HUDEP-2 (cell line): ENCODE data around the gene DYNC2LI1.

Experiments
- DNase-seq, 76 experiments: peaks; one replicate each; lab custom pipeline; 2025; ENCODE audit not compliant: unreplicated experiment in 76 of 76; lab: John Stamatoyannopoulos, UW

The DYNC2LI1 gene

DNA sequence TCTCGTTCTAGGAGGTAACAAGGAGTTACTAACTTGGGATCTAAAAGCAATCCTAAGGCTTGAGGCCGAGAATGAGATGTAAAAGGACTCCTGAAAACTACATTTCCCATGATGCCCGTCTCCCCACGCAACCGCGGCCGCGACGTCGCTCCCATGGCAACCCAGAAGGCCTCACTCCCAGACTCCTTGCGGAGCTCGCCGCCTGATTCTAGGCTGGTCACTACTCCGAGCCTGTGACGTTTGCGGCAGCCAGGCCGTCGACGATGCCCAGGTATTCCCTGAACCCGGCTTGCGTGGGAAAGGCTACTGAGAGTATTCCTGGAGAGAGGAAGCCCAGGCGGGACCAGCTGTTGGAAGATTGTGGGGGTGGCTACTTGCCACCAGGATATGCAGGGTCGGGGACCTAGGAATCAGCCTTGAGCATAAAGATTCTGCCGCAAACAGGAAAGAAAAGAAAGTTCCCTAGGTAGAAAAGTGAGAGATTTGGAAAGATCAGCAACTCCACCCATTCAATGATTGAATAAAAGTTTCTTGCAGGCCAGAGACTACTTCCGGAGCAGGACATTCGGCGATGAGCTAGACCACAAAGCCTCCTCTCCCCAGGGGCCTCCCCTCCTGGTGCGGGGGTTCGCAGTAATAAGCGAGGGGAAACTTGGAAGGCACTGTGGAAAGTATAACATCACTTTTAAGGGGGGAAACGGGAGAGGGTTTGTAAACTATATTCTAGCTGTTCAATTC, at the start of gene DYNC2LI1:
TSS of gene DYNC2LI1 (plus strand) at position 164 of the 738 bp plus-strand sequence. CDS start at position 264, 100 bp downstream.
- DNase-seq, result peak in 74 of 76 experiments; percentile 9 to 91 (median 76)

DNA sequence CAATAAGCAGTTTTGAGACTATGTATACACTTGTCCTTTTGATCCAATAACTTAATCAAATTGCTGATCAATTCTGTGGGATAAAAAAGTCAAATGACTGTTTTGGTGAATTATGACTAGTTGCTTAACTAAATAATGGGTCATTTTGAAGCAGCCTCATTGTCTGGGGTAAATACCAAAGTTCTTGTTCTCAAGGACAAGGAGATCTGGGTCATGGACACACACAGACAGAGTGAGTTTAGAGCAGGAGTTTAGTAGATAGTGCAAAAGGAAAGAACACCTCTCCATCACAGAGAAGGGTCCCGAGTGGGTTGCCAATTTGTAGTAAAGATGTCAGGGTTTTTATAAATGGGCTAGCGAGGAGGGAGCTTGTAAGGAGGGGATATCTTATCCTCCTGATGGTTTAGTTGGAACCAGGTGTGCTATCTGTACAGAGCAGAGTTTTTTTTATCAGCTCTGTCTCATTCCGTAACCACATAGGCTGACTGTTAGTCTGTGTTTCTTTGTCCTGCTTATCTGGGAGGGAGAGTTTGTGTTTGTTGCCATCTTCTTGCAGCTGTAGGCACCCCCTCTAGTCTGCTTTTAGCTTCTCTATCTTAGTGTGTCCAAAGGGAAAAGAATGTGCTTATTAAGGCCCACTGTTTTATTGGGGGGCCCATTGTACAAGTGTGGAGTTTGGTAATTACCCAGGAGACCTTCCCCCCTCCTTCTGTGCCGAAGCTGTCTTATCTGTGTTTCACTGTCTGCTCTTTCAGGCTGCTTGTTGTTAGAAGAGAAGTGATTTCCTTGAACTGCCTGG, 48.9 kb upstream of the DYNC2LI1 start:
- peak in 69 of 76 experiments; percentile 4 to 95 (median 61) for DNase-seq

DNA sequence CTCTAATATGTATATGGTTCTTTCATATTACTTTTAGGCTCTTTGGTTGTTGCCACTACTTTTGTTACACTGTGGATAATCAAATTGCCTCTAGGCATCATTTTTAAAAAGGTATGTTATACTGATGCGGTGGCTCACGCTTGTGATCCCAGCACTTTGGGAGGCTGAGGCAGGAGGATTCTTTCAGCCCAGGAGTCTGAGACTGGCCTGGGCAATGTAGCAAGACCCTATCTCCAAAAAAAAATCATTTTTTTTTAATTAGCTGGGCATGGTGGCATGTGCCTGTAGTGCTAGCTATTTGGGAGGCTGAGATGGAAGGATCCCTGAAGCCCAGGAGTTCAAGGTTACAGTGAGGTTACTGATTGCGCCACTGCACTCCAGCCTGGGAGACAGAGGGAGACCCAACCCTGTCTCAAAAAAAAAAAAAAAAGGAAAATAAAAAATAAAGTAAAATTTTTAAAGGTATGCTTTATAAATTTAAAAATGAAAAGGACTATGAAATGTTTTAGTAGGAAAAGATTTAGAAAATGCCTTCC, 48.1 kb upstream of the DYNC2LI1 start:
- DNase-seq, result peak in 1 of 76 experiments; percentile 10

DNA sequence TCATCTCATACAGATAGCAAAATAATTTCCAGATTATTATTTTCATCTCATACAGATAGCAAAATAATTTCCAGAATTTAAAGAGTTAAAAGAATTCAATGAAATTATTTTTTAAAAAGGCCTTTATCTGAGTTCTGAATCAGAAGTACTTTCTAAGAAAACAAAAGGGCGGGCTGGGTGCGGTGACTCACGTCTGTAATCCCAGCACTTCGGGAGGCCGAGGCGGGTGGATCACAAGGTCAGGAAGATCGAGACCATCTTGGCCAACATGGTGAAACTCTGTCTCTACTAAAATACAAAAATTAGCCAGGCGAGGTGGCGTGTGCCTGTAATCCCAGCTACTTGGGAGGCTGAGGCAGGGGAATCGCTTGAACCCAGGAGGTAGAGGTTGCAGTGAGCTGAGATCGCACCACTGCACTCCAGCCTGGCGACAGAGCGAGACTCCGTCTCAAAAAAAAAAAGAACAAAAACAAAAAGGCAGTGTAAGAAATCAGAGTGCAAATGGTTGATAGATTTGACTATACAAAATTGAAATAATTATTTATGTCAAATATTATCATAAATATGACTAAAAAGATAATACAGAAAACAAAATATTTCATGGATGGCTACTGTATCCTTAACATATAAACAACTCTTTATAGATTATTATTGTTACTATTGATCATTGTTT, 46.7 kb upstream of the DYNC2LI1 start:
- peak in 51 of 76 experiments; percentile 5 to 64 (median 31) for DNase-seq

DNA sequence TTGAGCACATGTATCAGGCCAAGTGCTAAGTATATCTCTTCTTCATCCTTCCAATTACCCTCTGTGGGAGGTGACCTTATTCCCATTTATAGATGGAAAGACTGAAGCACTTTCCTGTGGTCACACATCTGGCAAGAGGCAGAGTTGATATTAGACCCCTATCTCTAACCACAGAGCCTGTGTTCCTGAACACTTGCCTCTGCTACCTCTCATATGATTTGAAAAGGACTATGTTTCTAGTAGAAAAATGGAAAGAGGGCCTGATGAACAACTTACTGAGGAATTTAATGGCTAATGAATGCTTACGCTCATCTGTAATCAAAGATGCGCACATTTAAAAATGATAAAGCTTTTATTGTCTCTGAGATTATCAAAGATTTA, 46.2 kb upstream of the DYNC2LI1 start:
- peak in 19 of 76 experiments; percentile 1 to 68 (median 22) for DNase-seq

DNA sequence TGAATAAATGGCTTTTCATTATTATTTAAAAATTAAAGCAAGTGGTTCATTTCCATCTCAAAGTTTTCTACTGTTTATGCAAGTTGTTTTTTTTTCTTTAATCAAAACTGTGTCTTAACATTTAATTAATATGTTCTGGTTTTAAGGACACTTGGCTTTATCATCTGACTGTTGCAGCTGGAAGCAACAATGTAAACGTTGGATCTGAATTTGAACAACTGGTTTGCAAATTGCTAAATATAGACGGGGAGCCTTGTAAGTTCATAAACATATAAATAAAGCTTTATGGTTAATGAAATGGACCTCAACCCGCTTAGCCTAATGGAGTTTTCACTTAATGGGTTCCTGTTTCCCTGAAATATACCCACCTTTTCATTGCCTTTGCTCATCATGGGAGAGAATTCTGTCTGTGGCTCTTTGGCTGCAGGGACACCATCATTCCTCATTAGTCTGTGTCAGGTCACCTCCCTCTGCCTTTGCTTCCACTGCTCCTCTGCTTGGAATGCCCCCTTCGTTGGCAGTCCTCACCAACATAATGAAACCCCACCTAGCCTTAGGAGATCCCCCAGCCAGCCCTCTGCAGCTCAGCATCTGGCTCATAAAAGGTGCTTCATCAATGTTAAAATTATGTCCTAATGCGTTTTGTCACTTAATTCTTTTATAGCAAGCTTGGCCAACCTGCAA, 44.2 kb upstream of the DYNC2LI1 start:
- DNase-seq, result no peak

DNA sequence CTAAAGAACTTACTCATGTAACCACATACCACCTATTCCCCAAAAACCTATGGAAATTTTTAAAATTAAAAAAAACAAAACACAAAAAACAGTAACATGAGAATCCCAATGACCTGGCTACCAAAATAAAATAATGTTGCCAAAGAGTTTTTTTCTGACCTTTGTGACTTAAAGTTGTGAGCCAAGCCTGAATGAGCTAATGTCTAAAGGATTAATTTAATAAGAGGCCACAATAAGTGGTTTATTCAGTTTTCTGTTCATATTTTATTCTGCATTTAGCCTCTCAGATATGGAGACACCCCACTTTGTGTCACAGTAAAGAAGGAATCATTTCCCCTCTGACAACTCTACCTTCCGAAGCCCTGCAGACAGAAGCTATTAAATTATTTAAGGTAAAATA, 42.6 kb upstream of the DYNC2LI1 start:
- no peak for DNase-seq

DNA sequence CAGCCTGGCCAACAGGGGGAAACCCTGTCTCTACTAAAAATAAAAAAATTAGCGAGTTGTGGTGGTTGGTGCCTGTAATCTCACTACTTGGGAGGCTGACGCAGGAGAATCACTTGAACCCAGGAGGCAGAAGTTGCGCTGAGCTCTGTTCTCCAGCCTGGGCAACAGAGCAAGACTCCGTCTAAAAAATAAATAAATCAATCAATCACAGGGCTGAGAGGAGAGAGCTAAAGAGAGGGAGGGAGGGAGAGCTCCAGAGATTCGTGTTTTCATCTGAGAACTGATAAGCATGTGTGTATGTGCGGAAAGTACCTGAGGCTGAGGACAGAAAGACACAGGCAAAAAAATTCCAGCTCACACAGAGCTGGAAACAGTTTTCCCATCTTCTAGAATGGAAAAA, 37.2 kb upstream of the DYNC2LI1 start:
- DNase-seq, result no peak

DNA sequence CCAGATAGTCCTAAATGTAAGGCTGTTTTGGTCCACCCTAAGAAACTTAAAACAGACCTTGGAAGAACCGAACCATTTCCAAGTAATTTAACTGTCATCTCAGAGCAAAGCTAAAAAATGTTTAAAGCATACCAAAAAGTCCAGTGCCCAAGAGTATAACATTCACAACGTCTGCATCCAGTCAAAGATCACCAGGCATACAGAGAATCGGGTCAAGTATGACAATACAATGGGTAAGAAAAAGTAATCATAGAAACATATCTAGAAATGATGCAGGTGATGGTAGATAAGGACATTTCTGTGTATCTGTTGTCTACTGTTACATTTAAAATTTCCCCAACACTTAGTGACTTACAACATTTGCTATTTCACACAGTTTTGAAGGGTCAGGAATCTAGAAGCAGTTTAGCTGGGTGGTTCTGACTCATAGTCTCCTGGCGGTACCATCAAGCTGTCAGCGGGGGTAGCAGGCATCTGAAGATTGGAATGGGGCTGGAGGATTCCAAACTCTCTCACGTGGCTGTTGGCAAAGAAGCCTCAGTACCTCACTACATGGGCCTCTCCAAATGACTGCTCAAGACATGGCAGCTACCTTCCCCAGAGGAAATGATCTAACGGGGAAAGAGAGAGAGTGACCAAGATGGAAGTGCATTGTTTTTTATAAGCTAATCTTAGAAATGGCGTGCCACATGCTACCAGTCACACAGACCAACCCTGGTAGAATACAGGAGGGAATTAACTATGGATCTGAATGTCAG, 36.6 kb upstream of the DYNC2LI1 start:
- DNase-seq, result peak in 1 of 76 experiments; percentile 19

DNA sequence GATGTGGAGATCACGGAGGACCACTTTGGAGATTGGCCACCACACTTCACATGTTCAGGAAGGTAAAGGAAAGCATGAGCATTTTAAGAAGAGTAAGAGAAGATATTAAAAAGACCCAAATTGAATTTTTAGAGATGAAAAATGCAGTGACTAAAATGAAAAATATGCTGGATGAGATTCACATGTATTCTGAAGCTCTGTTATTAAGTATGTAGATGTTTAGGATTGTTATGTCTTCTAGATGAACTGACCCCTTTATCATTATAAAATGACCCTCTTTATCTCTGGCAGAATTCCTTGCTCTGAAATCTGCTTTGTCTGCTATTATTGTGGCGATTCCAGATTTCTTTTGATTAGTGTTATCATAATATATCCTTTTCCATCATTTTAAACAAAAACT, 36.0 kb upstream of the DYNC2LI1 start:
- no peak for DNase-seq

DNA sequence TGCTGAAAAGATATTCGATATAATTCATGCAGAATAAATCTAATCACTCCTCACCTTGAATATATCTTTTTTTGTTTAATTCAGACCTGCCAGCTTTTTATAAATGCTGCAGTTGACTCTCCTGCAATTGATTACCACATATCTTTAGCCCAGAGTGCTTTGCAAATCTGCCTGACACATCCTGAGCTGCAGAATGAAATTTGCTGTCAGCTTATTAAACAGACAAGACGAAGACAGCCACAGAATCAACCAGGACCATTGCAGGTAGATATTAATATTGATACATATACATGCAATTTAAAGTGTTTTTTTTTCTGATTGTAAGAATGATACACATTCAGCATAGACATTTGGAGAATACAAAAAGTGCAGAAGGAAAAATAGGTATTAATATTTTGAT, 35.6 kb upstream of the DYNC2LI1 start:
- no peak for DNase-seq

DNA sequence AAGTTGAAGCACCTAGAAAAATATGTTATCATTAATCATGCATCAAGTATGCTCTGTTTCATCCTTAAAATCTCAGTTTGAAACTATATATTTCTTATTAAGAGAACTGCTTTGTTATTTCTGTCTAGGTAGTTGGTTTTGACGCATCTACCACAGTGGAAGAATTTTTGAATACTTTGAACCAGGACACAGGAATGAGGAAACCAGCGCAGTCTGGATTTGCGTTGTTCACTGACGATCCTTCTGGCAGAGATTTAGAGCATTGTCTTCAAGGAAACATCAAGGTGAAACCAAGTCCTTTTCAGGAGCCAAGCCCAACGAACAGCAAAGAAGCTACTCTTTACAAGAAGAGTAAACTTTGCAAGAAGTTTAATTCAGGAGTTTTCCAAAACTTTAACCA, 30.1 kb upstream of the DYNC2LI1 start:
- DNase-seq, result no peak

DNA sequence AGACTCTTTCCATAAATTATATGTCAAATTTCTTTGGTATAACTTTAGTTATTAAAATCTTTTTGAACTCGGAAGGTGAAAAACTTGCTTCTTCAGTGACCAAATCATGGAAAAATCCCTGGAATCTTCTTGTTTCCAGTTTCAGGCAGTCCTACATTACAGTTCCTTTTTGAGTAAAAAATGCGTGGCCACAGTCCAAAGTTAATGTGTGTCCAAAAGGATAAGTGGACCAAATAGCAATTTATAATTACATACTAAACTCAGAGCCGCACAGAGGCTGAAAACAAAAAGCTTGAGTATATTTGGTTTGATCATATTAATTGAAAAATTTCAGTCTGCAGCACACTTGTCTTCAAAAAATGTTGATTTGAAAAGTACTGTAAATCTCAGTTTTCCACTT, 28.4 kb upstream of the DYNC2LI1 start:
- DNase-seq, result no peak

DNA sequence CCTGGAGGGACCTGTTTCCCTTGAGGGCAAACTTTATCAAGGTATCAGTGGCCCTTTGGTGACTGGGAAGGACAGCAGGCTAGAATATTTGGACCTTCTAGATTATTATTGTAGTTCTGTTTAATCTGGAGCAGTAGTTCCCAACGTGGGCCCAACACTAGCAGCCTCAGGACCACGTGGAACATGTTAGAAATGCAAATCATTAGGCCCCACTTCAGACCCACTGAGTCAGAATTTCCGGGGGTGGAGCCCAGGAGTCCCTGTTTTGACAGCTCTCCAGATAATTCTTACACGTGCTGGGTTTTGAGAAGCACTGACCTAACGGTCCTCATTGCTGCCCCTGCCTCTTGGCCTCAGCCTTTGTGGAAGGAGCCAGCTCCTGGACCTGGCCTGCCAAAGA, 25.5 kb upstream of the DYNC2LI1 start:
- peak in 6 of 76 experiments; percentile 3 to 57 (median 14) for DNase-seq

DNA sequence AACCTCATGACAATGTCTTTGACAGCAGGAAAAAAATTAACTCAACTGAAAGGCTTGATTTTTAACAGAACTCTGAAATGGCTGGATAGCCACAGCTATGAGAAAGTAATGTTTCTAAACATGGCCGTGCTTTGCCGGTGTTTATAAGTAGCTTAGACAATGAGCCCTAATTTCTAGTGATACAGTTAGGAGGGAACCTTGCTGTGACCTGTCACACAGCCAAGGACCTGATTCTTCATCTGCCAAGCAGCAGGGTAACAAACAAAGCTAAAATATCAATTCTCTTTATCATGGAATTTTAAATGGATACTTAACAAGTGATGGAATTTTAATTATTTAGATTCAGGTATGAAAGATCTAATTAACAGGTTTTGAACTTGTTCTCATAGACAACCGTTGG, 24.3 kb upstream of the DYNC2LI1 start:
- DNase-seq, result no peak

DNA sequence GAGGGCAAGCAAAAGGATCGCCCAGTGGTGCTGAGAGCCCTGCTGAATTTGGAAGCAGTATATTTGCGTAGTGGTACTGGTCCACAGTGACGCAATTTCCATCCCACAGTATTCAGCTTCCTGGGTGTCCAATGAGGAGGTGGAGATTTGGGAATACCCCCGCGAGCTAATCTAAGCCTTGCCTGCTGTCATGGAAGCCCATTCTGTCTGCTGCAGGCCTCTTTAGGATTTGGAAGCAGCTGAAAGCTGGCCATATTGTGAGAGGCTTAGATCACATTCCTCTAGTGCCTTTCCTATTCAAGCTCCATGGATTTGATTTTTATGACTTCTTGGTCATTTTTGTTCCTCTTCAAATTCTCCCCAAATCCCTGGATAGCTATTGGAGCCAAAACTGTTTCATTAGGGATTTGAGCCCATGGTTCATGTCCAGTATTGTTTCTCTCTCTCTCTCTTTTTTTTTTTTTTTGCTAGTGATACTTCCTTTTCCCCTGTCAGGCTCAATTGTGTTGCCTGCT, 22.3 kb upstream of the DYNC2LI1 start:
- DNase-seq, result no peak

DNA sequence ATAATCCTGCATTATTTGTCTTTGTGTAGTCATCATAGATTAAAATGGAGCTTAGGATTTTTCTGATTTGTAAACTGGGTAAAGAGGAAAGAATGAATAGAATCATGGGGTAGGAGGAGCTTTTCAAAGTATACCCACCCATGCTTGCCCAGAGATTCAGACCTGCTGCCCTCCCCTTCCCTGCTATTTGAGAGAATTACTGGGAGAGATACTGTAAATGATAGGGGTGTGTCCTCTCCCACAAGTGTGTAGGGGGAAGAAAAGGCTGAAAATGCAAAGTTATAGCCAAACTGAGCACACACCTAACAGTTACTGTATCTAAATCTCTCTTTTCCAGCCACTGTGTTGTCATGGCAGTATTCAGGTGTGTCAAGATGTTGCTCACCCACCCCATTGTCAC, 21.5 kb upstream of the DYNC2LI1 start:
- DNase-seq, result no peak

DNA sequence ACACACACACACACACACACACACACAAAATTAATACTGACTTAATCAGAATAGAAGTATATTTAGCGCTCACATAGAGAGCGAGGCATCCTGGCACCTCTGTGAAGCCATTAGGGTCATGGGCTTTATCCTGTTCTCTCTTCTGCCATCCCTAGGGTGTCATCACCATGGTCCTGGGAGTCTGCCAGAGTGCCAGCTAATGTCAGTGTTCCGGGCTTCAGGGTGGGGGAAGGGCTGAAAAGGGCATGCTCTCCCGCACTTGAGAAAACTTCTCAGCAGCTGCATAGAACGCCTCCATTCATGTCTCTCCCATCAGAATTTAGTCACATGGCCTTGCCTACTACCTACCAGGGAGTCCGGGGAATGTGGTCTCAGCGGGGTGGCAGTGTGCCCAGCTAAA, 19.7 kb upstream of the DYNC2LI1 start:
- DNase-seq, result no peak

DNA sequence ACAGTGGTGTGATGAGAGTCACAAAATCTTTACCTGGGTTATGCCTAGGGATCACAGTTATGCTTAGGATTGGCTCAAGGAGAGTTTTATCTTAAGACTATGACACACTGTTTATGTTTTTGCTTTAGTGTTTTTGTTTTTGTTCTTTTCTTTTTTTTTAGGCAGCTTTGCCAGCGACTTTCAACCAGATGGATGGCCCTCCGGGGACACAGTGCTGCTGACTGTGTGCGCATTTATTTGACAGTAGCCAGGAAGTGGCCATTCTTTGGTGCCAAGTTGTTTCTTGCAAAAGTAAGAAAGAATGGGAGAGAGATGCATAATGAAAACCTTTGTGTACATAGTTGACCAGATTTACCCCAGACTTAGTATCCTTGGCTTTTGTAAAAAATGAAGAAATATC, 15.1 kb upstream of the DYNC2LI1 start:
- DNase-seq, result no peak

DNA sequence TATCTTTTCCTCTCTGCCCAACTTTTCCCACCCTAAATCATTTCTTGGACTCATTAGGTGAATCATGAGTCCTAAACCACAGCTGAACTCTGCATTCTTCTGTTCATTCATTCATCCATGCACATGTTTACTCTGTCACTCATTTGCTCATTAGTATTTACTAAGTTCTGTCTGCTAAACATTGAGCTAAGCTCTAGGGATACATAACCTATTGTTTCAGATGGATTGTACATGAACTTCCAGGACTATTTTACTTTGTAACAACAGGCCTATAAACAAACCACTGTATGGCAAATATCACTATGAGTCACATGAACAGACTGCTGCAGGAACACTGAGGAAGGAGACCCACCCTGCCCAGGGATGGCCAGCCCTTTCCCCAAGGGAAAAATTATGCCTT, 14.6 kb upstream of the DYNC2LI1 start:
- no peak for DNase-seq
